GM12878 (cell line): ENCODE results near the gene RAE1. TPM values are rescaled to one million over a fixed set of nuclear protein-coding genes. Genes with fewer than 3 reads are reported as not detected.
A peak's percentile ranks its signal among the peaks of the same experiment; 100 is the strongest.

Experiments
- ATAC-seq: fragments of 200-7000 bp; cut with Tn5 transposase; 3 replicates; pipeline ENCODE4 v1.9.1; 2020; ENCODE audit warnings: mild to moderate bottlenecking, moderate library complexity
- BruUV-seq: library from RNA; stranded (reverse); fragments of 400-500 nt; replicated peaks from 2 replicates; lab custom pipeline; 2021; lab: Mats Ljungman, UMichigan
- CTCF ChIA-PET: fragments of 300-600 bp; sonication (Branson Sonifier 250); formaldehyde crosslinking; extraction: SDS; loops from one replicate; lab custom pipeline; 2021; ENCODE audit warnings: inconsistent platforms; lab: Yijun Ruan, JAX
- POLR2A ChIA-PET: fragments of 350-600 bp; formaldehyde crosslinking; extraction: SDS; loops from one replicate; lab custom pipeline; 2021; ENCODE audit warnings: inconsistent platforms; lab: Charles Lee
- RAD21 ChIA-PET: fragments of 300-600 bp; sonication (Branson Sonifier 250); formaldehyde crosslinking; loops from one replicate; lab custom pipeline; 2023; ENCODE audit warnings: antibody characterized with exemption; ENCODE audit not compliant: unreplicated experiment; lab: Charles Lee
- SMC1A ChIA-PET: fragments of 300-600 bp; sonication (Branson Sonifier 250); formaldehyde crosslinking; loops from one replicate; lab custom pipeline; 2023; ENCODE audit not compliant: unreplicated experiment, uncharacterized antibody; lab: Charles Lee
- DNase-seq: peaks from one replicate; pipeline ENCODE4 v3.0.0-alpha.2; 2011; ENCODE audit warnings: low read depth, low spot score
- FAIRE-seq: peaks from 3 replicates; lab custom pipeline; 2011; peaks lifted over from hg19 to GRCh38; lab: Jason Lieb, UNC
- H2AFZ ChIP-seq: 2 replicates; pipeline ENCODE4 v1.6.0; 2011; ENCODE audit warnings: low read depth, low read length, control low read depth; ENCODE audit not compliant: control insufficient read depth
- H3K27ac ChIP-seq: 2 replicates; pipeline ENCODE4 v1.5.1; 2011; ENCODE audit warnings: control low read depth; ENCODE audit not compliant: control insufficient read depth, insufficient read depth
- H3K27me3 ChIP-seq, 2 experiments: replicated peaks in 1 of 2; 2 replicates each; pipeline versions ENCODE4 v1.6.0 to v1.6.1; 2011; ENCODE audit warnings: low read length in 1 of 2; ENCODE audit not compliant: control insufficient read depth in 2 of 2, insufficient read depth in 2 of 2
- H3K36me3 ChIP-seq, 2 experiments: 2 replicates each; pipeline ENCODE4 v1.5.1; 2011; ENCODE audit warnings: low read length in 1 of 2; ENCODE audit not compliant: control insufficient read depth in 2 of 2, insufficient read depth in 2 of 2
- H3K4me1 ChIP-seq: 2 replicates; pipeline ENCODE4 v1.6.1; 2011; ENCODE audit warnings: mild to moderate bottlenecking, low read length, moderate library complexity, mixed read lengths; ENCODE audit not compliant: control insufficient read depth, insufficient read depth
- H3K4me2 ChIP-seq: 2 replicates; pipeline ENCODE4 v1.6.0; 2011; ENCODE audit warnings: control low read depth; ENCODE audit not compliant: control insufficient read depth, insufficient read depth
- H3K4me3 ChIP-seq: fragments of 200-600 bp; sonication (generic); 2 replicates; pipeline ENCODE4 v1.5.1; 2016
- H3K79me2 ChIP-seq: 2 replicates; pipeline ENCODE4 v1.6.0; 2011; ENCODE audit warnings: low read length; ENCODE audit not compliant: control insufficient read depth, insufficient read depth
- H3K9ac ChIP-seq: 2 replicates; pipeline ENCODE4 v1.8.0; 2011; ENCODE audit warnings: low read length, control low read depth, mixed read lengths; ENCODE audit not compliant: control insufficient read depth, insufficient read depth
- H3K9me3 ChIP-seq: replicated peaks from 3 replicates; pipeline ENCODE4 v1.5.1; 2011; ENCODE audit warnings: mild to moderate bottlenecking, low read length; ENCODE audit not compliant: control insufficient read depth, insufficient read depth
- H4K20me1 ChIP-seq: 2 replicates; pipeline ENCODE4 v1.6.0; 2011; ENCODE audit not compliant: control insufficient read depth, insufficient read depth
- BACH1 ChIP-seq: fragments of 450-650 bp; IDR thresholded peaks from 2 replicates; pipeline ENCODE4 v1.6.1; 2017; ENCODE audit warnings: mild to moderate bottlenecking, borderline replicate concordance
- BCL11A ChIP-seq: IDR thresholded peaks from 2 replicates; pipeline ENCODE4 v1.6.1; 2011; ENCODE audit warnings: low read depth, low read length
- EP300 ChIP-seq, 2 experiments: fragments of 150-350 bp in 1 of 2; IDR thresholded peaks; 2 replicates each; pipeline ENCODE4 v1.6.1; 2011 to 2012; ENCODE audit warnings: low read depth in 2 of 2, low read length in 2 of 2, borderline replicate concordance in 1 of 2, improper control_type of control experiment in 1 of 2, inconsistent platforms in 1 of 2; ENCODE audit not compliant: control insufficient read depth in 1 of 2
- HDAC2 ChIP-seq: fragments of 200-600 bp; sonication (generic); IDR thresholded peaks from 2 replicates; pipeline ENCODE4 v1.6.1; 2017
- IKZF1 ChIP-seq: fragments of 450-650 bp; conservative IDR thresholded peaks from 2 replicates; pipeline ENCODE4 v1.6.1; 2017; ENCODE audit warnings: antibody characterized with exemption, mild to moderate bottlenecking
- PAX5 ChIP-seq: IDR thresholded peaks from 2 replicates; pipeline ENCODE4 v1.6.1; 2011; ENCODE audit warnings: low read depth, low read length, borderline replicate concordance
- POU2F2 ChIP-seq: IDR thresholded peaks from 3 replicates; pipeline ENCODE4 v1.6.1; 2011; ENCODE audit warnings: low read depth, mild to moderate bottlenecking, low read length, borderline replicate concordance
- RUNX3 ChIP-seq: IDR thresholded peaks from 2 replicates; pipeline ENCODE4 v1.6.1; 2012; ENCODE audit warnings: low read length, inconsistent platforms
- SUZ12 ChIP-seq: fragments of 200-600 bp; sonication (generic); IDR thresholded peaks from one replicate; pipeline ENCODE4 v1.6.1; 2018; ENCODE audit warnings: antibody characterized with exemption, mild to moderate bottlenecking; ENCODE audit not compliant: unreplicated experiment
- TBL1XR1 ChIP-seq: IDR thresholded peaks from 2 replicates; pipeline ENCODE4 v1.6.1; 2012; ENCODE audit warnings: low read depth, low read length, improper control_type of control experiment
- WGBS: methylation state at CpG from one replicate; pipeline ENCODE4 v1.1.6; 2016; ENCODE audit warnings: low lambda C conversion rate; ENCODE audit not compliant: insufficient replicate concordance, insufficient coverage; ENCODE audit errors: missing lambda C conversion rate; 5-methylcytosine and 5-hydroxymethylcytosine counted together
- in situ Hi-C: fragments of 300-500 bp; cut with MboI; formaldehyde crosslinking; loops from 9 replicates; pipeline ENCODE4 v1.14.3; 2018; ENCODE audit warnings: mixed read lengths
- intact Hi-C: fragments of 100-400 bp; cut with micrococcal nuclease; formaldehyde crosslinking; loops from one replicate; pipeline ENCODE4 v1.14.2; 2022; ENCODE audit not compliant: unreplicated experiment
- polyA plus RNA-seq, 11 experiments: library from polyadenylated mRNA; depleted of rRNA in 4 of 11; unstranded in 6 of 11; stranded (reverse) in 5 of 11; fragments of >200 nt; fragmentation: Nextera tagmentation in 4 of 11; fragmentation: Illumina TruSeq in 1 of 11; extraction: Ambion mirVana in 4 of 11; extraction: Trizol in 1 of 11; gene quantifications; 1 replicate in 1 of 11; 2 replicates in 10 of 11; pipeline versions ENCODE4 v1.2.1 to v1.2.3, GENCODE V29; 2011 to 2016; ENCODE audit warnings: inconsistent platforms in 2 of 11, missing spikeins in 2 of 11, low read depth in 1 of 11
- total RNA-seq, 4 experiments: library from RNA; depleted of rRNA in 3 of 4; stranded (reverse); fragments of >200 nt in 3 of 4; fragmentation: Illumina TruSeq in 1 of 4; extraction: Trizol in 1 of 4; gene quantifications; 2 replicates each; pipeline versions ENCODE4 v1.2.1 to v1.2.3, GENCODE V29; 2013 to 2021

Gene RAE1
- total and polyA plus RNA-seq, 10 of the 15 experiments (the other 5 are each of a cell fraction or from before 2014, with no cell fraction given): 28.7 to 107 (median 49.3) TPM

- TF ChIP-seq BACH1 (no peak), SUZ12 (no peak), EP300 (IDR thresholded peaks at IDR 0.05; ENCODE audit: borderline replicate concordance in 1 of 2, control insufficient read depth in 1 of 2, low read depth in 2 of 2, low read length in 2 of 2) (no peak), PAX5 (peak; percentile 88), HDAC2 (no peak), RUNX3 (peak; percentile 47), TBL1XR1 (no peak)
Observed at GRCh38 chr20:57425150-57426013, 74.3 kb downstream of the RAE1 start (continued).

GRCh38 chr20:57426271-57426689, 75.2 kb downstream of the RAE1 start:
- no peaks in the 10 kb centered on the region for H4K20me1 ChIP-seq
- no peaks in the 10 kb centered on the region for H3K79me2 ChIP-seq
- no peak for DNase-seq
- no peak overlapping the region for H3K4me3 ChIP-seq
- H2AFZ ChIP-seq: no peak overlapping the region
- no peaks in the 10 kb centered on the region for H3K9me3 ChIP-seq
- intact Hi-C loops: no loop called here
- TF ChIP-seq POU2F2 (no peak), IKZF1 (0 out of 2 replicates have a peak, but pooled peaks have one; percentile 13), BCL11A (no peak)
- TF ChIP-seq, all 136 proteins: peak for 1
- H3K36me3 ChIP-seq: no peaks in the 10 kb centered on the region
- ChIA-PET SMC1A (interaction anchor here (1.2 to 1.5 kb wide), 5 partner anchors 14 to 67 kb away, joined by 3 to 9 read pairs (median 4); no protein-coding TSS in a partner anchor), POLR2A (interaction anchor here (1.5 kb wide), 1 partner anchor 14 kb away, joined by 5 read pairs; no protein-coding TSS in a partner anchor), RAD21 (interaction anchor here (1.4 kb wide), 2 partner anchors 9 to 13 kb away, joined by 3 read pairs; no protein-coding TSS in a partner anchor), CTCF (interaction anchor here (1.2 to 1.8 kb wide), 3 partner anchors 12 to 67 kb away, joined by 3 to 5 read pairs (median 3); no protein-coding TSS in a partner anchor)
- peaks cover 25% of the 10 kb centered on the region for H3K4me1 ChIP-seq
- BruUV-seq: no TSS peak
- no peak overlapping the region for H3K27ac ChIP-seq
- no peak for FAIRE-seq
- no peaks in the 10 kb centered on the region; a peak in 1 of 4 replicates for H3K27me3 ChIP-seq
- H3K4me2 ChIP-seq: no peak overlapping the region
- in situ Hi-C loops: no loop called here
- no peak overlapping the region for H3K9ac ChIP-seq
- ATAC-seq: no peak
- WGBS: 87% methylated on average over 13 of the region's 13 CpGs
